Neuronal stem cell (in vitro differentiated cells): ENCODE results near the gene SUPT20HL1. TPM values are rescaled to one million over a fixed set of nuclear protein-coding genes. Genes with fewer than 3 reads are reported as not detected.
"Not testable (repeated sequence)": the region's sequence is repeated elsewhere in the genome, so short reads cannot be mapped to it uniquely, and the experiment has no call there.

Experiments used
- DNase-seq: peaks from one replicate; pipeline ENCODE4 v3.0.0-alpha.2; 2013; ENCODE audit warnings: low spot score
- H2AFZ ChIP-seq: one replicate; pipeline ENCODE4 v1.6.1; 2013; ENCODE audit warnings: mild to moderate bottlenecking, low read length, inconsistent platforms
- H2AK5ac ChIP-seq: 2 replicates; pipeline ENCODE4 v1.6.1; 2013; ENCODE audit warnings: low read depth, mild to moderate bottlenecking, inconsistent platforms, low read length, moderate library complexity, mixed read lengths
- H2BK120ac ChIP-seq: 2 replicates; pipeline ENCODE4 v1.6.1; 2013; ENCODE audit warnings: low read depth, mild to moderate bottlenecking, inconsistent platforms, low read length, moderate library complexity, mixed read lengths
- H2BK12ac ChIP-seq: one replicate; pipeline ENCODE4 v1.6.1; 2013; ENCODE audit warnings: low read length, inconsistent platforms
- H2BK15ac ChIP-seq: 2 replicates; pipeline ENCODE4 v1.6.1; 2013; ENCODE audit warnings: mild to moderate bottlenecking, low read length, inconsistent platforms, mixed read lengths
- H2BK5ac ChIP-seq: one replicate; pipeline ENCODE4 v1.6.1; 2013; ENCODE audit warnings: inconsistent platforms, mild to moderate bottlenecking, low read length, moderate library complexity
- H3K14ac ChIP-seq: one replicate; pipeline ENCODE4 v1.6.1; 2013; ENCODE audit warnings: low read length, inconsistent platforms
- H3K18ac ChIP-seq: 2 replicates; pipeline ENCODE4 v1.6.1; 2013; ENCODE audit warnings: low read length, inconsistent platforms
- H3K23ac ChIP-seq: 2 replicates; pipeline ENCODE4 v1.6.1; 2013; ENCODE audit warnings: low read depth, mild to moderate bottlenecking, mixed read lengths, low read length, inconsistent platforms; ENCODE audit not compliant: poor library complexity
- H3K27ac ChIP-seq: replicated peaks from 3 replicates; pipeline ENCODE4 v1.5.1; 2013; ENCODE audit warnings: low read length, inconsistent platforms
- H3K27me3 ChIP-seq, 3 experiments: 2 replicates each; pipeline ENCODE4 v1.6.1; 2013; ENCODE audit warnings: low read length in 3 of 3, mild to moderate bottlenecking in 2 of 3, inconsistent platforms in 1 of 3, low read depth in 1 of 3, mixed read lengths in 1 of 3, moderate library complexity in 1 of 3; ENCODE audit not compliant: control insufficient read depth in 3 of 3, insufficient read depth in 3 of 3
- H3K36me3 ChIP-seq, 2 donors: replicated peaks in 1 of 2; 2 replicates each; pipeline ENCODE4 v1.6.1; 2013; ENCODE audit warnings: low read length in 2 of 2; ENCODE audit not compliant: control insufficient read depth in 2 of 2, insufficient read depth in 2 of 2
- H3K4ac ChIP-seq: 2 replicates; pipeline ENCODE4 v1.6.1; 2013; ENCODE audit warnings: inconsistent platforms, mild to moderate bottlenecking, low read length, moderate library complexity
- H3K4me1 ChIP-seq, 2 donors: 1 replicate in 1 of 2; 2 replicates in 1 of 2; pipeline ENCODE4 v1.6.1; 2013; ENCODE audit warnings: low read length in 2 of 2, low read depth in 1 of 2; ENCODE audit not compliant: control insufficient read depth in 2 of 2, insufficient read depth in 1 of 2
- H3K4me2 ChIP-seq: one replicate; pipeline ENCODE4 v1.6.1; 2013; ENCODE audit warnings: mild to moderate bottlenecking, low read length, inconsistent platforms; ENCODE audit not compliant: insufficient read depth, poor library complexity, severe bottlenecking
- H3K4me3 ChIP-seq, 2 donors: 2 replicates each; pipeline ENCODE4 v1.5.1; 2013; ENCODE audit warnings: low read length in 2 of 2, mild to moderate bottlenecking in 2 of 2, inconsistent platforms in 1 of 2, moderate library complexity in 1 of 2
- H3K79me1 ChIP-seq: one replicate; pipeline ENCODE4 v1.6.1; 2013; ENCODE audit warnings: low read depth, mild to moderate bottlenecking, inconsistent platforms, low read length, moderate library complexity
- H3K9ac ChIP-seq: one replicate; pipeline ENCODE4 v1.6.1; 2013; ENCODE audit warnings: mild to moderate bottlenecking, low read depth, low read length, inconsistent platforms; ENCODE audit not compliant: poor library complexity
- H3K9me3 ChIP-seq, 2 donors: replicated peaks in 1 of 2; 2 replicates each; pipeline versions ENCODE3 to v1.6.1; 2013; ENCODE audit warnings: low read length in 2 of 2, mild to moderate bottlenecking in 2 of 2, inconsistent platforms in 1 of 2, low read depth in 1 of 2, mixed read lengths in 1 of 2, moderate library complexity in 1 of 2; ENCODE audit not compliant: control insufficient read depth in 2 of 2, insufficient read depth in 1 of 2
- H4K8ac ChIP-seq: one replicate; pipeline ENCODE4 v1.6.1; 2013; ENCODE audit warnings: low read depth, mild to moderate bottlenecking, inconsistent platforms, low read length, moderate library complexity
- H4K91ac ChIP-seq: one replicate; pipeline ENCODE4 v1.6.1; 2013; ENCODE audit warnings: low read length, low read depth, mild to moderate bottlenecking, inconsistent platforms; ENCODE audit not compliant: poor library complexity
- WGBS, 2 donors: extraction: QIAGEN DNeasy Blood & Tissue Kit; methylation state at CpG; one replicate each; pipeline ENCODE4 v1.1.7; 2013; ENCODE audit warnings: missing lambda C conversion rate in 2 of 2, mixed read lengths in 1 of 2; ENCODE audit not compliant: insufficient read length in 2 of 2, insufficient replicate concordance in 1 of 2; ENCODE audit errors: extremely low coverage in 2 of 2; 5-methylcytosine and 5-hydroxymethylcytosine counted together
- polyA plus RNA-seq, 2 experiments: library from polyadenylated mRNA; stranded (reverse); fragments of 200-250 nt; gene quantifications; one replicate each; pipeline ENCODE4 v1.2.3, GENCODE V29; 2013

Gene SUPT20HL1
- not detected for polyA plus RNA-seq (2013, experiment 1 of 2)
- not detected for polyA plus RNA-seq (2013, experiment 2 of 2)

DNA sequence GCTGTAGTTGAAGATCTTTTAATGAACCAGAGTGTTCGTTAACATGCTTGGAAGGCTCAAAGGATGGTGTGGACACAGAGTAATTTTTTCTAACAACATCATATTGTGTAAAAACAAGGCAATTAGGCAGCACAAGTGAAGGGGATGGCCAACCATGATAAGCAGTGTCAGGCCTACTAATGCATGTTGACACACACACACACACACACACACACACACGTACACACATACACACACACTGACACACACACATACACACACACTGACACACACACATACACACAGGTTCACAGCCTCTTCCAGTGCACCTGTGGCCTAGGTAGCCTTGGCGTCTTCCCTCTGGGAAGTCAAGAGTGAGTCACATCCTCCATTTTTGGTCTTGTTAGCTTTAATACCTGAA, at the start of gene SUPT20HL1:
SUPT20HL1 (plus strand) TSS at position 368 of the 400 bp plus-strand sequence. CDS start 2,122 bp downstream, outside the sequence.
- Histone ChIP-seq H3K9ac (no peak within 1 kb of the TSS), H2AK5ac (no peak within 1 kb of the TSS), H3K23ac (no peak within 1 kb of the TSS), H3K4ac (no peak within 1 kb of the TSS), H3K36me3 (no peaks in the 10 kb centered on the region), H3K18ac (no peak within 1 kb of the TSS), H3K79me1 (no peaks in the 10 kb centered on the region), H3K4me1 (no peaks in the 10 kb centered on the region), H3K27me3 (no peaks in the 10 kb centered on the region), H4K8ac (no peak within 1 kb of the TSS), H2BK5ac (no peak within 1 kb of the TSS), H3K9me3 (no peaks in the 10 kb centered on the region), H2BK120ac (no peak within 1 kb of the TSS), H2AFZ (no peak within 1 kb of the TSS), H3K4me2 (no peak within 1 kb of the TSS), H3K4me3 (no peak within 1 kb of the TSS), H3K14ac (no peak within 1 kb of the TSS), H2BK12ac (no peak within 1 kb of the TSS), H3K27ac (no peak within 1 kb of the TSS), H2BK15ac (no peak within 1 kb of the TSS), H4K91ac (no peak within 1 kb of the TSS)
- no CpG with 5 or more reads among the region's 3 CpGs for WGBS, 2 donors
- DNase-seq, result no peak

GRCh38 chrX:24310916-24311315, 49.5 kb upstream of the SUPT20HL1 start:
- not testable (repeated sequence) for DNase-seq, H3K4me3 ChIP-seq, H3K4me2 ChIP-seq, H2AK5ac ChIP-seq, H3K9ac ChIP-seq, H3K4ac ChIP-seq, H4K91ac ChIP-seq, H3K9me3 ChIP-seq, H2BK120ac ChIP-seq, H3K27ac ChIP-seq, H3K79me1 ChIP-seq, H4K8ac ChIP-seq, H3K4me1 ChIP-seq, H2BK12ac ChIP-seq, H3K23ac ChIP-seq, H2BK5ac ChIP-seq, H3K27me3 ChIP-seq, H3K18ac ChIP-seq, H2BK15ac ChIP-seq, H3K36me3 ChIP-seq, H3K14ac ChIP-seq
- peak overlapping the region; percentile 46 for H2AFZ ChIP-seq
- WGBS, 2 donors, result no CpG with 5 or more reads among the region's 3 CpGs

- not testable (repeated sequence) for H2BK120ac ChIP-seq, DNase-seq, H3K27ac ChIP-seq, H3K4me2 ChIP-seq, H3K9ac ChIP-seq, H3K27me3 ChIP-seq, H3K14ac ChIP-seq, H3K4me3 ChIP-seq, H4K91ac ChIP-seq, H2BK15ac ChIP-seq, H3K79me1 ChIP-seq, H4K8ac ChIP-seq, H3K4ac ChIP-seq, H2BK12ac ChIP-seq, H3K4me1 ChIP-seq, H2BK5ac ChIP-seq, H2AK5ac ChIP-seq, H3K18ac ChIP-seq, H3K23ac ChIP-seq, H3K36me3 ChIP-seq, H3K9me3 ChIP-seq
- WGBS, 2 donors, result no CpG with 5 or more reads among the region's 22 CpGs
- H2AFZ ChIP-seq, result peak overlapping the region; percentile 80
Observed at GRCh38 chrX:24311507-24312248, 48.8 kb upstream of the SUPT20HL1 start.

DNA sequence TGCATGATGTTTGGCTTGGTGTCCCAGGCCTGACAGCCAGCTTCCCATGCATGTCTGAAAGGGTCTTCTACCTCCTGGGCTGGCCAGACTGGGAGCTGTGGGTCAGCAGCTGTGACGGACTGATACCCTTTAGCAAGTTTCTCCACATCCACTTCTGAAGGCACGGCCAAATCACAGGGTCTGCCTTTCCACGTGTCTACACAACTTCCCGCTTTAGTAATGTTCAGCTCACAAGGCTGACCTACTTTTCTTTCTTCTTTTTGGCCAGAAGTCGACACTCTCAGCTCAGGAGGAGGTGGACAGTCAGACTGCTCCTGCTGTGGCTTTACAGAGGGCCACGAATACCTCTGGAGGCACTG, 48.2 kb upstream of the SUPT20HL1 start:
- H4K8ac ChIP-seq, H2AK5ac ChIP-seq, H3K36me3 ChIP-seq, H3K9me3 ChIP-seq, H3K79me1 ChIP-seq, DNase-seq, H2BK12ac ChIP-seq, H3K4me3 ChIP-seq, H3K4me1 ChIP-seq, H4K91ac ChIP-seq, H2BK15ac ChIP-seq, H2BK5ac ChIP-seq, H3K23ac ChIP-seq, H2AFZ ChIP-seq, H3K27me3 ChIP-seq, H2BK120ac ChIP-seq, H3K14ac ChIP-seq, H3K9ac ChIP-seq, H3K18ac ChIP-seq, H3K4me2 ChIP-seq, H3K4ac ChIP-seq, H3K27ac ChIP-seq: not testable (repeated sequence)
- no CpG with 5 or more reads among the region's 6 CpGs for WGBS, 2 donors
